GM23338 (cell line): Measurements from ENCODE around the gene SLC9B1. TPM values are rescaled to one million over a fixed set of nuclear protein-coding genes. Genes with fewer than 3 reads are reported as not detected.

ENCODE experiments used
- ATAC-seq: fragments of 200-7000 bp; cut with Tn5 transposase; 3 replicates; pipeline ENCODE4 v1.9.1; 2020
- DNase-seq: peaks from one replicate; pipeline ENCODE4 v3.0.0-alpha.2; 2015; ENCODE audit warnings: low spot score
- H2AFZ ChIP-seq: fragments of 200-600 bp; sonication (generic); 2 replicates; pipeline ENCODE4 v1.8.0; 2016; ENCODE audit warnings: antibody characterized with exemption, mild to moderate bottlenecking, moderate library complexity
- H3F3A ChIP-seq: fragments of 200-600 bp; sonication (generic); replicated peaks from 2 replicates; pipeline ENCODE4 v1.8.0; 2017; ENCODE audit warnings: antibody characterized with exemption, mixed run types, low read depth
- H3K27ac ChIP-seq: fragments of 200-600 bp; sonication (generic); 2 replicates; pipeline ENCODE4 v1.6.1; 2016; ENCODE audit warnings: low read depth
- H3K27me3 ChIP-seq: fragments of 200-600 bp; sonication (generic); 2 replicates; pipeline ENCODE4 v1.8.0; 2016; ENCODE audit warnings: mild to moderate bottlenecking, mixed run types, moderate library complexity; ENCODE audit not compliant: insufficient read depth
- H3K36me3 ChIP-seq: fragments of 200-600 bp; sonication (generic); 2 replicates; pipeline ENCODE4 v1.8.0; 2016; ENCODE audit warnings: mild to moderate bottlenecking; ENCODE audit not compliant: insufficient read depth
- H3K4me1 ChIP-seq: fragments of 200-600 bp; sonication (generic); 2 replicates; pipeline ENCODE4 v1.8.0; 2016; ENCODE audit warnings: mild to moderate bottlenecking, moderate library complexity; ENCODE audit not compliant: insufficient read depth
- H3K4me2 ChIP-seq: fragments of 200-600 bp; sonication (generic); 2 replicates; pipeline ENCODE4 v1.7.1; 2017; ENCODE audit warnings: mixed run types
- H3K4me3 ChIP-seq: fragments of 200-600 bp; sonication (generic); 2 replicates; pipeline ENCODE4 v1.6.1; 2016; ENCODE audit warnings: mixed run types
- H3K79me2 ChIP-seq: fragments of 200-600 bp; sonication (generic); replicated peaks from 2 replicates; pipeline ENCODE4 v1.8.0; 2017; ENCODE audit warnings: mild to moderate bottlenecking; ENCODE audit not compliant: insufficient read depth
- H3K9me2 ChIP-seq: fragments of 200-600 bp; sonication (generic); 2 replicates; pipeline ENCODE4 v1.8.0; 2017; ENCODE audit not compliant: insufficient read depth
- H4K20me1 ChIP-seq: fragments of 200-600 bp; sonication (generic); replicated peaks from 2 replicates; pipeline ENCODE4 v1.8.0; 2017; ENCODE audit warnings: mild to moderate bottlenecking; ENCODE audit not compliant: insufficient read depth
- H3K27ac Mint-ChIP-seq: 2 replicates; pipeline ENCODE4 v1.8.0; 2020; ENCODE audit warnings: inconsistent platforms, mild to moderate bottlenecking, moderate library complexity, mixed read lengths
- H3K27me3 Mint-ChIP-seq: 3 replicates; pipeline ENCODE4 v1.8.0; 2022; ENCODE audit warnings: low read depth, mild to moderate bottlenecking, moderate library complexity, mixed read lengths, inconsistent platforms; ENCODE audit not compliant: insufficient read depth, poor library complexity
- H3K36me3 Mint-ChIP-seq: 3 replicates; pipeline ENCODE4 v1.8.0; 2021; ENCODE audit warnings: low read depth, mild to moderate bottlenecking, inconsistent platforms, moderate library complexity, mixed read lengths
- H3K4me1 Mint-ChIP-seq: 3 replicates; pipeline ENCODE4 v1.8.0; 2020; ENCODE audit warnings: mild to moderate bottlenecking, inconsistent platforms, mixed read lengths
- H3K4me3 Mint-ChIP-seq: 3 replicates; pipeline ENCODE4 v1.8.0; 2021; ENCODE audit warnings: moderate library complexity, mild to moderate bottlenecking, inconsistent platforms, mixed read lengths
- H3K9me3 Mint-ChIP-seq: 3 replicates; pipeline ENCODE4 v1.8.0; 2020; ENCODE audit warnings: moderate library complexity, mild to moderate bottlenecking, inconsistent platforms, mixed read lengths
- CREB1 ChIP-seq: fragments of 250-450 bp; sonication (Bioruptor Pico); IDR thresholded peaks from 2 replicates; pipeline ENCODE4 v1.5.0; 2020; ENCODE audit warnings: low read depth, mild to moderate bottlenecking, moderate library complexity
- EZH2 ChIP-seq: fragments of 200-600 bp; sonication (generic); IDR thresholded peaks from one replicate; pipeline ENCODE4 v1.8.0; 2017; ENCODE audit warnings: antibody characterized with exemption, mild to moderate bottlenecking, low read depth; ENCODE audit not compliant: unreplicated experiment
- EZH2phosphoT487 ChIP-seq: fragments of 200-600 bp; sonication (generic); IDR thresholded peaks from one replicate; pipeline ENCODE4 v1.8.1; 2018; ENCODE audit warnings: antibody characterized with exemption; ENCODE audit not compliant: unreplicated experiment
- JUNB ChIP-seq: IDR thresholded peaks from one replicate; pipeline ENCODE4 v1.6.1; 2016; ENCODE audit warnings: antibody characterized with exemption; ENCODE audit not compliant: unreplicated experiment
- NANOG ChIP-seq: IDR thresholded peaks from 2 replicates; pipeline ENCODE4 v1.6.1; 2016; ENCODE audit warnings: antibody characterized with exemption, borderline replicate concordance
- POLR2AphosphoS5 ChIP-seq: IDR thresholded peaks from 2 replicates; pipeline ENCODE4 v1.6.1; 2016; ENCODE audit warnings: antibody characterized with exemption, low read depth
- STAT1 ChIP-seq: IDR thresholded peaks from one replicate; pipeline ENCODE4 v1.6.1; 2016; ENCODE audit warnings: antibody characterized with exemption; ENCODE audit not compliant: unreplicated experiment
- ZNF114 ChIP-seq: fragments of 250-450 bp; sonication (Bioruptor Pico); IDR thresholded peaks from 2 replicates; pipeline ENCODE4 v1.5.0; 2020; ENCODE audit warnings: mild to moderate bottlenecking, moderate library complexity
- ZNF331 ChIP-seq: fragments of 250-450 bp; sonication (Bioruptor Pico); IDR thresholded peaks from 2 replicates; pipeline ENCODE4 v1.5.0; 2020; ENCODE audit warnings: low read depth, mild to moderate bottlenecking, moderate library complexity
- polyA plus RNA-seq: library from polyadenylated mRNA; unstranded; fragments of >200 nt; fragmentation: Nextera tagmentation; extraction: Ambion mirVana; gene quantifications from 2 replicates; pipeline ENCODE4 v1.2.1, GENCODE V29; 2016
- total RNA-seq: library from RNA; depleted of rRNA; stranded (reverse); fragments of >200 nt; shearing (Covaris generic); gene quantifications from 2 replicates; pipeline ENCODE4 v1.2.3, GENCODE V29; 2014
- TF ChIP-seq, protein P1 (sequence below): IDR thresholded peaks from 2 replicates; pipeline ENCODE4 v1.6.1; 2016; ENCODE audit warnings: antibody characterized with exemption
- TF ChIP-seq, protein P2 (sequence below): fragments of 250-450 bp; sonication (Bioruptor Pico); IDR thresholded peaks from 2 replicates; pipeline ENCODE4 v1.5.0; 2020; ENCODE audit warnings: mild to moderate bottlenecking, moderate library complexity
- TF ChIP-seq, protein P3 (sequence below): IDR thresholded peaks from one replicate; pipeline ENCODE4 v1.6.1; 2018; ENCODE audit warnings: antibody characterized with exemption; ENCODE audit not compliant: unreplicated experiment
- TF ChIP-seq, protein P4 (sequence below), 2 experiments: fragments of 200-600 bp in 1 of 2; sonication (generic) in 1 of 2; conservative IDR thresholded peaks; 2 replicates each; pipeline versions ENCODE4 v1.5.1 to v1.6.1; 2016 to 2017; ENCODE audit warnings: antibody characterized with exemption in 2 of 2, low read depth in 2 of 2, mild to moderate bottlenecking in 2 of 2, moderate library complexity in 1 of 2

SLC9B1 gene
- total and polyA plus RNA-seq, 2 experiments from 2014 or later: 0.66 to 0.80 TPM

DNA sequence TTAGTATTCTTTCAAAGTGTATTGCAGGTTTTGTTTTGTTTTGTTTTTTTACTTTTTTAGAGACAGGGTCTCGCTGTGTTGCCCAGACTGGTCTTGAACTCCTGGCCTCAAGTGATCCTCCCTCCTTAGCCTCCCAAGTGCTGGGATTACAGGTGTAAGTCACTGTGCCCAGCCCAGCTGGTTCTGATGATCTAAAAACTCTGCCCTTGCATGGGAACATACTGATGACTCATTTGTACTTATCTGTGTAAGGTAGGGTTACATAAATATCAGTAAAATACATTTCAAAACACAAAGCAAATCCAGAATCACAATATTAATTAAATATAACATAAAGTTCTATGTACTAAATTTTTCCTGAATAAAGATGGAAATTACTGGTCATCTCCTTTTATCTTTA is 7.4 kb upstream of the SLC9B1 start:
- H3K9me3 Mint-ChIP-seq: no peaks in the 10 kb centered on the region
- no peak overlapping the region for H3K4me3 Mint-ChIP-seq
- Histone ChIP-seq H3K4me1 (no peaks in the 10 kb centered on the region), H3K36me3 (no peaks in the 10 kb centered on the region), H4K20me1 (no peaks in the 10 kb centered on the region), H3K4me2 (no peak overlapping the region), H3K9me2 (no peaks in the 10 kb centered on the region), H3K27ac (no peak overlapping the region), H3K4me3 (no peak overlapping the region), H3K27me3 (no peaks in the 10 kb centered on the region), H3F3A (no peaks in the 10 kb centered on the region), H2AFZ (no peak overlapping the region), H3K79me2 (no peaks in the 10 kb centered on the region)
- ATAC-seq: no peak
- no peaks in the 10 kb centered on the region for H3K36me3 Mint-ChIP-seq
- no peaks in the 10 kb centered on the region for H3K4me1 Mint-ChIP-seq
- H3K27me3 Mint-ChIP-seq: peaks cover 2% of the 10 kb centered on the region
- H3K27ac Mint-ChIP-seq: no peak overlapping the region
- TF ChIP-seq, protein P1, sequence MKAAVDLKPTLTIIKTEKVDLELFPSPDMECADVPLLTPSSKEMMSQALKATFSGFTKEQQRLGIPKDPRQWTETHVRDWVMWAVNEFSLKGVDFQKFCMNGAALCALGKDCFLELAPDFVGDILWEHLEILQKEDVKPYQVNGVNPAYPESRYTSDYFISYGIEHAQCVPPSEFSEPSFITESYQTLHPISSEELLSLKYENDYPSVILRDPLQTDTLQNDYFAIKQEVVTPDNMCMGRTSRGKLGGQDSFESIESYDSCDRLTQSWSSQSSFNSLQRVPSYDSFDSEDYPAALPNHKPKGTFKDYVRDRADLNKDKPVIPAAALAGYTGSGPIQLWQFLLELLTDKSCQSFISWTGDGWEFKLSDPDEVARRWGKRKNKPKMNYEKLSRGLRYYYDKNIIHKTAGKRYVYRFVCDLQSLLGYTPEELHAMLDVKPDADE: no peak
- no peak for TF ChIP-seq ZNF114 (CRISPR knock-in tag)
- TF ChIP-seq JUNB: no peak
- TF ChIP-seq ZNF331 (CRISPR knock-in tag): no peak
- no peak for TF ChIP-seq STAT1
- TF ChIP-seq NANOG: no peak
- TF ChIP-seq, protein P2, sequence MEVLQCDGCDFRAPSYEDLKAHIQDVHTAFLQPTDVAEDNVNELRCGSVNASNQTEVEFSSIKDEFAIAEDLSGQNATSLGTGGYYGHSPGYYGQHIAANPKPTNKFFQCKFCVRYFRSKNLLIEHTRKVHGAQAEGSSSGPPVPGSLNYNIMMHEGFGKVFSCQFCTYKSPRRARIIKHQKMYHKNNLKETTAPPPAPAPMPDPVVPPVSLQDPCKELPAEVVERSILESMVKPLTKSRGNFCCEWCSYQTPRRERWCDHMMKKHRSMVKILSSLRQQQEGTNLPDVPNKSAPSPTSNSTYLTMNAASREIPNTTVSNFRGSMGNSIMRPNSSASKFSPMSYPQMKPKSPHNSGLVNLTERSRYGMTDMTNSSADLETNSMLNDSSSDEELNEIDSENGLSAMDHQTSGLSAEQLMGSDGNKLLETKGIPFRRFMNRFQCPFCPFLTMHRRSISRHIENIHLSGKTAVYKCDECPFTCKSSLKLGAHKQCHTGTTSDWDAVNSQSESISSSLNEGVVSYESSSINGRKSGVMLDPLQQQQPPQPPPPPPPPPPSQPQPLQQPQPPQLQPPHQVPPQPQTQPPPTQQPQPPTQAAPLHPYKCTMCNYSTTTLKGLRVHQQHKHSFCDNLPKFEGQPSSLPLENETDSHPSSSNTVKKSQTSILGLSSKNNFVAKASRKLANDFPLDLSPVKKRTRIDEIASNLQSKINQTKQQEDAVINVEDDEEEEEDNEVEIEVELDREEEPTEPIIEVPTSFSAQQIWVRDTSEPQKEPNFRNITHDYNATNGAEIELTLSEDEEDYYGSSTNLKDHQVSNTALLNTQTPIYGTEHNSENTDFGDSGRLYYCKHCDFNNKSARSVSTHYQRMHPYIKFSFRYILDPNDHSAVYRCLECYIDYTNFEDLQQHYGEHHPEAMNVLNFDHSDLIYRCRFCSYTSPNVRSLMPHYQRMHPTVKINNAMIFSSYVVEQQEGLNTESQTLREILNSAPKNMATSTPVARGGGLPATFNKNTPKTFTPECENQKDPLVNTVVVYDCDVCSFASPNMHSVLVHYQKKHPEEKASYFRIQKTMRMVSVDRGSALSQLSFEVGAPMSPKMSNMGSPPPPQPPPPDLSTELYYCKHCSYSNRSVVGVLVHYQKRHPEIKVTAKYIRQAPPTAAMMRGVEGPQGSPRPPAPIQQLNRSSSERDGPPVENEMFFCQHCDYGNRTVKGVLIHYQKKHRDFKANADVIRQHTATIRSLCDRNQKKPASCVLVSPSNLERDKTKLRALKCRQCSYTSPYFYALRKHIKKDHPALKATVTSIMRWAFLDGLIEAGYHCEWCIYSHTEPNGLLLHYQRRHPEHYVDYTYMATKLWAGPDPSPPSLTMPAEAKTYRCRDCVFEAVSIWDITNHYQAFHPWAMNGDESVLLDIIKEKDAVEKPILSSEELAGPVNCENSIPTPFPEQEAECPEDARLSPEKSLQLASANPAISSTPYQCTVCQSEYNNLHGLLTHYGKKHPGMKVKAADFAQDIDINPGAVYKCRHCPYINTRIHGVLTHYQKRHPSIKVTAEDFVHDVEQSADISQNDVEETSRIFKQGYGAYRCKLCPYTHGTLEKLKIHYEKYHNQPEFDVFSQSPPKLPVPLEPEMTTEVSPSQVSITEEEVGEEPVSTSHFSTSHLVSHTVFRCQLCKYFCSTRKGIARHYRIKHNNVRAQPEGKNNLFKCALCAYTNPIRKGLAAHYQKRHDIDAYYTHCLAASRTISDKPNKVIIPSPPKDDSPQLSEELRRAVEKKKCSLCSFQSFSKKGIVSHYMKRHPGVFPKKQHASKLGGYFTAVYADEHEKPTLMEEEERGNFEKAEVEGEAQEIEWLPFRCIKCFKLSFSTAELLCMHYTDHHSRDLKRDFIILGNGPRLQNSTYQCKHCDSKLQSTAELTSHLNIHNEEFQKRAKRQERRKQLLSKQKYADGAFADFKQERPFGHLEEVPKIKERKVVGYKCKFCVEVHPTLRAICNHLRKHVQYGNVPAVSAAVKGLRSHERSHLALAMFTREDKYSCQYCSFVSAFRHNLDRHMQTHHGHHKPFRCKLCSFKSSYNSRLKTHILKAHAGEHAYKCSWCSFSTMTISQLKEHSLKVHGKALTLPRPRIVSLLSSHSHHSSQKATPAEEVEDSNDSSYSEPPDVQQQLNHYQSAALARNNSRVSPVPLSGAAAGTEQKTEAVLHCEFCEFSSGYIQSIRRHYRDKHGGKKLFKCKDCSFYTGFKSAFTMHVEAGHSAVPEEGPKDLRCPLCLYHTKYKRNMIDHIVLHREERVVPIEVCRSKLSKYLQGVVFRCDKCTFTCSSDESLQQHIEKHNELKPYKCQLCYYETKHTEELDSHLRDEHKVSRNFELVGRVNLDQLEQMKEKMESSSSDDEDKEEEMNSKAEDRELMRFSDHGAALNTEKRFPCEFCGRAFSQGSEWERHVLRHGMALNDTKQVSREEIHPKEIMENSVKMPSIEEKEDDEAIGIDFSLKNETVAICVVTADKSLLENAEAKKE (CRISPR knock-in tag): no peak
- TF ChIP-seq, protein P3, sequence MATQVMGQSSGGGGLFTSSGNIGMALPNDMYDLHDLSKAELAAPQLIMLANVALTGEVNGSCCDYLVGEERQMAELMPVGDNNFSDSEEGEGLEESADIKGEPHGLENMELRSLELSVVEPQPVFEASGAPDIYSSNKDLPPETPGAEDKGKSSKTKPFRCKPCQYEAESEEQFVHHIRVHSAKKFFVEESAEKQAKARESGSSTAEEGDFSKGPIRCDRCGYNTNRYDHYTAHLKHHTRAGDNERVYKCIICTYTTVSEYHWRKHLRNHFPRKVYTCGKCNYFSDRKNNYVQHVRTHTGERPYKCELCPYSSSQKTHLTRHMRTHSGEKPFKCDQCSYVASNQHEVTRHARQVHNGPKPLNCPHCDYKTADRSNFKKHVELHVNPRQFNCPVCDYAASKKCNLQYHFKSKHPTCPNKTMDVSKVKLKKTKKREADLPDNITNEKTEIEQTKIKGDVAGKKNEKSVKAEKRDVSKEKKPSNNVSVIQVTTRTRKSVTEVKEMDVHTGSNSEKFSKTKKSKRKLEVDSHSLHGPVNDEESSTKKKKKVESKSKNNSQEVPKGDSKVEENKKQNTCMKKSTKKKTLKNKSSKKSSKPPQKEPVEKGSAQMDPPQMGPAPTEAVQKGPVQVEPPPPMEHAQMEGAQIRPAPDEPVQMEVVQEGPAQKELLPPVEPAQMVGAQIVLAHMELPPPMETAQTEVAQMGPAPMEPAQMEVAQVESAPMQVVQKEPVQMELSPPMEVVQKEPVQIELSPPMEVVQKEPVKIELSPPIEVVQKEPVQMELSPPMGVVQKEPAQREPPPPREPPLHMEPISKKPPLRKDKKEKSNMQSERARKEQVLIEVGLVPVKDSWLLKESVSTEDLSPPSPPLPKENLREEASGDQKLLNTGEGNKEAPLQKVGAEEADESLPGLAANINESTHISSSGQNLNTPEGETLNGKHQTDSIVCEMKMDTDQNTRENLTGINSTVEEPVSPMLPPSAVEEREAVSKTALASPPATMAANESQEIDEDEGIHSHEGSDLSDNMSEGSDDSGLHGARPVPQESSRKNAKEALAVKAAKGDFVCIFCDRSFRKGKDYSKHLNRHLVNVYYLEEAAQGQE: no peak
- TF ChIP-seq, protein P4, sequence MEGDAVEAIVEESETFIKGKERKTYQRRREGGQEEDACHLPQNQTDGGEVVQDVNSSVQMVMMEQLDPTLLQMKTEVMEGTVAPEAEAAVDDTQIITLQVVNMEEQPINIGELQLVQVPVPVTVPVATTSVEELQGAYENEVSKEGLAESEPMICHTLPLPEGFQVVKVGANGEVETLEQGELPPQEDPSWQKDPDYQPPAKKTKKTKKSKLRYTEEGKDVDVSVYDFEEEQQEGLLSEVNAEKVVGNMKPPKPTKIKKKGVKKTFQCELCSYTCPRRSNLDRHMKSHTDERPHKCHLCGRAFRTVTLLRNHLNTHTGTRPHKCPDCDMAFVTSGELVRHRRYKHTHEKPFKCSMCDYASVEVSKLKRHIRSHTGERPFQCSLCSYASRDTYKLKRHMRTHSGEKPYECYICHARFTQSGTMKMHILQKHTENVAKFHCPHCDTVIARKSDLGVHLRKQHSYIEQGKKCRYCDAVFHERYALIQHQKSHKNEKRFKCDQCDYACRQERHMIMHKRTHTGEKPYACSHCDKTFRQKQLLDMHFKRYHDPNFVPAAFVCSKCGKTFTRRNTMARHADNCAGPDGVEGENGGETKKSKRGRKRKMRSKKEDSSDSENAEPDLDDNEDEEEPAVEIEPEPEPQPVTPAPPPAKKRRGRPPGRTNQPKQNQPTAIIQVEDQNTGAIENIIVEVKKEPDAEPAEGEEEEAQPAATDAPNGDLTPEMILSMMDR (conservative IDR thresholded peaks at IDR 0.05; ENCODE audit: low read depth in 2 of 2): no peak
- TF ChIP-seq EZH2phosphoT487: no peak
- TF ChIP-seq POLR2AphosphoS5: no peak
- TF ChIP-seq EZH2: no peak
- no peak for TF ChIP-seq CREB1 (CRISPR knock-in tag)
- no peak for DNase-seq
